ENCODE measurements around the gene TAS1R1.
"Not testable (repeated sequence)": the region's sequence is repeated elsewhere in the genome, so short reads cannot be mapped to it uniquely, and the experiment has no call there.

The TAS1R1 gene

GRCh38 chr1:6523566-6523965 is 31.5 kb upstream of the TAS1R1 start:
- DNase-seq = peak; percentile 51

- DNase-seq = no peak
Measured at GRCh38 chr1:6526316-6526715, 28.8 kb upstream of the TAS1R1 start.

DNA sequence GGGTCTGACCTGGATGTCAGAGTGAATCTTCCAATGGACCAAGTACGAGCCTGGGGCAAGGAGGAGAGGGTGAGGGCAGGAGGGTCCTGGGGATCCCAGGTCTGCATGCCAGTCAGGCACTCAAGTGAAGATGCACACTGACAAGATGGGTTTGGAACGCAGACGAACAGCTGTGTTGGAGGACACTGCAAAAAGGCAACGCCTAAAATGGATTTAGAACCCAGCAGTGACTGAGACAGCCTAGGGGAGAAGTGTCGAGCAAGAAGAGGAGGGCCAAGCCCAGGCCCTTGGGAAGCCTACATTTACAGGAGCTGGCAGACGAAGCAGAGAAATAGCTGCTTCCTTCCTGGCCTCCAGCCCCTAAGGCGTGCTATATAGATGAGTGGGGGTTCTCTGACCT is 26.6 kb upstream of the TAS1R1 start:
- no peak for DNase-seq

DNA sequence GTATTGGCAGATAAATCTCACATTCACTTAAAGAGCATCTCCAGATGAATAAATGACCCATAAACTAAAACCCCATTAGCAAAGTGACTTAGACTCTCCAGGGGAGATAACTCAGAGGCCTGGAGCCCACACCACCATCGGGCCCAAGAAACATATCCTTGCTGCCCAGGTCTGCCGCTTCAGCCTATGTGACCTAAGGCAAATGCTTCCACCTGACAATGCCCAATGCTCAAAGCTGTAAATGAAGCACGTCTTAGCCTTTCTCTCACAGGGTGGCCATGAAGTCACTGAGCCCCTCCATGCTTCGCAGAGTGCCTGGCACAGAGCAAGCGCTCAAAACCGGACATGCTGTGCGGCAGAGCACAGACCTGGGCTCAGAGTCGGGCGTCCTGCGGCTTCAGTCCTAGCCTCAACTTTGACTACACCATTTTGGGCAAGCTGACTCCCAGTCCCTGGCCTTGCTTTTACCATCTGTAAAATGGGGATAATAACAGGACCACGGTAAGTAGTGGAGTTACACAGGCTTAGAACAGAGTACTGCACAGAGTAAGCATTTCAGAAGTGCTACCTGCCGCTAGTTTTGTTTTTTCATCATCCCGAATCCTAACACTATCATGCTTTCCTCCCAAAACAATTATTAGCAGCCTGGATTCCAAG is 24.5 kb upstream of the TAS1R1 start:
- no peak for DNase-seq

DNA sequence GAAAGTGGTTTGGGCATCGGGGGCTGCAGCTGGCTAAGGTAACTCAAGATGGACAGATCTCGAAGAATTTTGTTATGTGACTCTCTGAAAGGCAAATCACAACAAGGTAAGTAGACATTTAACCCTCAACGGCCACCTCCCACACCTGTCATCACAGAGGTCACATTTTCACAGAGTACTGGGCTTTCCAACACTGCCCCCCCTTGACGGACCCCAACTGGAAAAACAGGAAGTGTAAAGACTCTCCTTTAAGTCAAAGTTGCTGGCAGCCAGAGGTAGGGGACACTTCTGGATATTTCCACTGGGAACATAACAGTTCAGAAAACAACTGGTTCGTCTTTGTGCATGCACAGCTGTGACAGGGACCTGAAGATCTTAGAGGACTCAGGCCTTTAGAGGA is 23.1 kb upstream of the TAS1R1 start:
- DNase-seq = no peak

DNA sequence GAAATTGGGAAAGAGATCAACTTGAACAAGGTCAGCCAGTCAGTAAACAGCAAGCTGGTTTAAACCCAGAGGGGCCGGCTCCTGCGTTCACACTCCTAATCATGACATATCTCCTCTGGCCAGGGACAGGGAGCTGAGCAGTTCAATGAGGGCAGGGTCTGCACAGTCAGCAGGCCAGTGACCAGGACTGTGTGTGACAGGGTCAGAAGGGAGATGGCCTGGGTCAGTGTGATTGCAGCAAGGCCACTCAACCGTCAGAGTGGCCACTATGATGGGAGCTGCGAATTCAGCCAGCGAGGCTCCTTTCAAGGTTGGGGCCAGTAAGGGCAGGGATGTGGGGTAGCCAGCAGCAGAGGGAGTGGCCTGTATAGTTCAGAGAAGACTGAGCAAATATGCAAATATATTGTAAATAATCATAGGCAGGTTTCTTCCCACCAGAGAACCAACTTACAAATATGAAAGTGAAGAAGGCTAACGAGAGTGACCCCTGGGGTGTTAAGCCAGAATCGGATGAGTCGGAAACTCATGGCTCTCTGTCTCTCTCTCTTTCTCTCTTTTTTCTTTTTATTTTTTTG is 20.8 kb upstream of the TAS1R1 start:
- no peak for DNase-seq

DNA sequence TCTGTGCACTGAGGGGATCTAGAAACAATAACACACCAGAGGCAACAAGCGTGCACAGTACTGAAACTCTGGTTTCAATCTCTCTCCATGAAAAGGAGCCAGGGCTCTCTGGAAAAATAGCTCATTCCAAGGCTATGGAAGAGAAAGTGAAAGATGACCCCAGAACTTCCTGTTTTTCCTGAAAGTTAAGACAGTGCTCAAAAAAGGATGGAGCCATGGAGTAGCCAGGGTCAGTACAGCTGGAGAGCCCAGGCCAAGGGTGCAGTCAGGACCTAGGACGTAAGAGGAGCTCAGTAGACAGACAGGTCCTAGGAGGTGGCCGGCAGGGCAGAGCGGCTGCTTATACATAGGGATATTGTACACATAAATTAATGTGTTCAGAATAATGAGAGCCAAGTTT is 19.9 kb upstream of the TAS1R1 start:
- DNase-seq = no peak

DNA sequence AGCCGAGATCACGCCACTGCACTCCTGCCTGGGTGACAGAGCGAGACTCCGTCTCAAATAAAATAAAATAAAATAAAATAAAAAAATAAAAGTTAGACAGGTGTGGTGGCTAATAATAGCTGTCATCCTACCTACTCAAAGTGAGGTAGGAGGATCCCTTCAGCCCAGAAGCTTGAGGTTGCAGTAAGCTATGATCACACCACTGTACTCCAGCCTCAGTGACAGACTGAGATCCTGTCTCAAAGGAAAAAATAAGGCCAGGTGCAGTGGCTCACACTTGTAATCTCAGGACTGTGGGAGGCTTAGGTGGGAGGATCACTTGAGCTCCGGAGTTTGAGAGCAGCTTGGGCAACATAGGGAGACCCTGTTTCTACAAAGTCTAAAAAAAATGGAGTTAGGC is 18.8 kb upstream of the TAS1R1 start:
- no peak for DNase-seq

DNA sequence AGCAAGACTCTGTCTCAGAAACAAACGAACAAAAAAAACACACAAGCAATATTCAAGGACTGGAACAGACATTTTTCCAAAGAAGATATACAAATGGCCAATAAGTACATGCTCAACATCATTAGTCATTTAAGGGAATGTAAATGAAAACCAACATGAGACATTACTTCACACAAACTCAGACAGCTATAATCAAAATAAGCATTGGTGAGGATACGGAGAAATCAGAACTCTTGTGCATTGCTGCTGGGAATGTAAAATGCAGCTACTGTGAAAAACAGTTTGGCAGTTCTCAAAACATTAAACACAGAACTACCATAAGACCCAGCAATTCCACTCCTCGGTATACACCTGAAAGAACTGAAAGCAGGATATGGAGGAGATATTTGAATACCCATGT is 16.2 kb upstream of the TAS1R1 start:
- DNase-seq = no peak

DNA sequence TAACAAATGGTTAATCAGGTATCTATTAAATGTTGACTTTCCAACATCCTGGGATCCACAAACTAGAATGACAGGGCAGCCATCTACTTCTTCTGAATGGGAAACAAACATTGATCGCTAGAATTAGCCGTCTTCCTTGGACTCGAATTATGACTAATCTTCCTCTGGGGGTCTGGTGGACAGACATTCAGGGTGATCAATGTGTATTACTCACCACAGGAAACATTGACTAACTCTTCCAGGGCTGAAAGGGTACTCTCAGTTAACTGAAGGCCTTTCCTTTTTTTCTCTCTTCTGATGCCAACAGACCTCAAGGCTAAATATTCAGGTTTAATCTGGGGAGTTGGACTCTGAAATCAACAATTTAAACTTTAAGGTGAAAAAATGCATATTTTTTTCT is 10.3 kb upstream of the TAS1R1 start:
- DNase-seq = no peak

GRCh38 chr1:6545276-6546112 is 9.6 kb upstream of the TAS1R1 start:
- DNase-seq = no peak

- no peak for DNase-seq
Measured at GRCh38 chr1:6546326-6546725, 8.8 kb upstream of the TAS1R1 start.

DNA sequence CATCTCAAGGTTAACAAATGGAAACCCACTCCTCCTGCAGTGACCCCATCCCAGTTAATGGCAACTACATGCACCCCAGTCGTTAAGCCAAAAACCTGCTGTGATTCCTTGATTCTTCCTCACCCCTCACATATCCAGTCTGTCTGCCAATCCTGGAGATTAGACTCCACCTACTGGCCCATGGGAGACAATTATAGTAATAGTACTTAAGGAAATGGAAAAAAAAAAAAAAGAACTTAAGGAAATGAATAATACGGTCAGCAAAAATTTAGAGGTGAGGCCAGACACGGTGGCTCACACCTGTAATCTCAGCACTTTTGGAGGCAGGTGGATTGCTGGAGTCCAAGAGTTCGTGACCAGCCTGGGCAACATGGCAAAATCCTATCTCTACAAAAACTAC is 7.8 kb upstream of the TAS1R1 start:
- no peak for DNase-seq

DNA sequence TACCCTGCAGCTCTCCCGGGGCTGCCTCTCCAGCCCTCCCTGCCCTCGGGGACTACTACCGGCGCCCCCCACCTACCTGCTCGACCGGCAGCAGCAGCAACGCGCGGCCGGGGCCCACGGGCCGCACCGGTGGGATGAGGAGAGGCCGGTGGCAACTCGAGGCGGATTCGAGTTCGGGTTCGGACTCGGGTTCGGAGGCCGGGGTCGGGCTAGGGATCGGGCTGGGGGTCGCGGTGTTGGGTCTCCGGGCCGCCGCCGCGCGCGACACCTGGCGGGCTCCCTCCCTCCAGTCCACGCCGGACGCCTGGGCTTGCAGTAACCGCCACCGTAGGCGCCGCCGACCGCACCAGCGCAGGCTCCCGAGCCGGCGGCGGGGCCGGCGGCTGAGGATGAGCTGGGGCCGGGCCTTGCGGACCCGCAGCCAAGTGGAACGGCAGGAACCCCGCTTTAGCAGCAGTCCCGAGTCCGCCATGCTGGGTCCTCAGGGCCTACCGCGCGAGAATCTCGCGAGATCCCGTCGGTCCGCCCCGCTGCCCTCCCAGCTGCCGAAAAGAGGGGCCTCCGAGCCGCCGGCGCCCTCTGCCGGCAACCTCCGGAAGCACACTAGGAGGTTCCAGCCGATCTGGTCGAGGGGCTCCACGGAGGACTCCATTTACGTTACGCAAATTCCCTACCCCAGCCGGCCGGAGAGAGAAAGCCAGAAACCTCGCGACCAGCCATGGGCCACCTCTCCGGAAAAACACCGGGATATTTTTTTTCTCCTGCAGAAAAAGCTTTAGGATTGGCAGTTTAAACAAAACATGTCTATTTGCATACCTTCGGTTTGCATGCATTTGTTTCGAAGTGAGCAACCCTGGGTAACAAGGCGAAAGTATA is 838 bp upstream of the TAS1R1 start, which contains the start of gene NOL9:
NOL9 (minus strand) TSS at position 483 of the 876 bp plus-strand sequence; CDS start at position 472, 11 bp downstream.
- peak; percentile 95 for DNase-seq

DNA sequence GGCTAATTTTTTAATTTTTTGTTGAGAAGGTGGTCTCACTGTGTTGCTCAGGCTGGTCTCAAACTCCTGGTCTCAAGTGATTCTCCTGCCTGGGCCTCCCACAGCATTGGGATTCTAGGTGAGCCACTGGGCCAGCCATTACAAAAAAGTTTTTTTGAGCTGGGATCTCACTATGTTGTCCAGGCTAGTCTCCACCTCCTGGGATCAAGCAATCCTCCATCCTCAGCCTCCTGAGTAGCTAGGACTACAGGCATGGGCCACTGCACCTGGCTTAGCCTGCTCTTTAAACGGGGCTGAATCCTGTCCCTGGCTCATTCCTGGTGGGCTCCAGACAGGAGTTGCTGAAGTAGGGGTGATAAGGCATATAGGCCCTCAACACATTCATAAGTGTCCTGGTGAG is 2.5 kb downstream of the TAS1R1 start:
- no peak for DNase-seq

DNA sequence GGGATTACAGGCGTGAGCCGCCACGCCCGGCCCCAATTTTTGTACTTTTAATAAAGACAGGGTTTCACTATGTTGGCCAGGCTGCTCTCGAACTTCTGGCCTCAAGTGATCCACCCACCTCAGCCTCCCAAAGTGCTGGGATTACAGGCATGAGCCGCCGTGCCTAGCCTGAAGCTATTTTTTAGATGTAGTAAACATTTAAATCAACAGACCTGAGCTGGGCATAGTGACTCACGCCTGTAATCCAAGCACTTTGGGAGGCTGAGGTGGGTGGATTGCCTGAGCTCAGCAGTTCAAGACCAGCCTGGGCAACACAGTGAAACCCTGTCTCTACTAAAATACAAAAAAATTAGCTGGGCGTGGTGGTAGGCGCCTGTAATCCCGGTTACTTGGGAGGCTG is 4.1 kb downstream of the TAS1R1 start:
- not testable (repeated sequence) for DNase-seq

DNA sequence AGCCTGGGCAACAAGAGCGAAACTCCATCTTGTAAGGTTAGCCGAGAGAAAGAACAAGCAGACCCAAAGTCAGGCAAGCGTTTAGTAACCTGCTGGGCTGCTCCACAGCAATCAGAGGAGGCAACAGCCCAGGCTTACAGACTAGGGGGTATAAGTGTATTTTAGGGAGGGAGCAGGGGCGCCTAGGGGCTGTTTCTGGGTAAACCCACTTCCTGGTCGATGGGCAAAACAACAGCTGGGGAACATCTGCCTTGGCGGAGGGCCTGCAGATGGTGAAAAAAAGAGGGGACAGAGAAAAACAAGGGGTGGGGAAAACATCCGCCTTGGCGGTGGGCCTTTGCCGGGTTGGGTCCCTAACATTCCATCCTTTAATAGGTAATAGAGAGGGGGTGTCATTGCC is 5.2 kb downstream of the TAS1R1 start:
- DNase-seq = no peak

GRCh38 chr1:6569033-6569432 is 13.9 kb downstream of the TAS1R1 start:
- DNase-seq = no peak

DNA sequence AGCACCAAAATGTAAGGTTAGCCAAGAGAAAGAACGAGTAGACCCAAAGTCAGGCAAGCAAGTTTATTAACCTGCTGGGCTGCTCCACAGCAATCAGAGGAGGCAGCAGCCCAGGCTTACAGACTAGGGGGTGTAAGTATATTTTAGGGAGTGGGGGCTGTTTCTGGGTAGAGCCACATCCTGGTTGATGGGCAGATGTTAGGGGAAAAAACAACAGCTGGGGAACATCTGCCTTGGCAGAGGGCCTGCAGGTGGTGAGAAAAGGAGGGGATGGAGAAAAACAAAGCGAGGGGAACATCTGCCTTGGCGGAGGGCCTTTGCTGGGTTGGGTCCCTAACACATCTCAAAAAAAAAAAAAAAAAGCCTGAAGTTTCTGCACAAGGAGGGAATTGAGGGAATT is 15.0 kb downstream of the TAS1R1 start:
- DNase-seq = no peak

DNA sequence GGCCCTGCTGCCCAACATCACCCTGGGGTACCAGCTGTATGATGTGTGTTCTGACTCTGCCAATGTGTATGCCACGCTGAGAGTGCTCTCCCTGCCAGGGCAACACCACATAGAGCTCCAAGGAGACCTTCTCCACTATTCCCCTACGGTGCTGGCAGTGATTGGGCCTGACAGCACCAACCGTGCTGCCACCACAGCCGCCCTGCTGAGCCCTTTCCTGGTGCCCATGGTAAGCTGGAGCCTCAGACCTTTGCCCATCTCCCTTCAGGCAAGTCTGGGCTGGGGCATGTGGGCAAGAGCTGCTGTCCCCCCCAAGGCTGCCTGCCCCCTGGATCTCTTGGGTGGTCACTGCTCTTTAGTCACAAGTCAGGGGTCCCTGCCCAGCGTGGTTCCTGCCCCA is 15.9 kb downstream of the TAS1R1 start:
- no peak for DNase-seq

GRCh38 chr1:6572653-6573383 is 17.7 kb downstream of the TAS1R1 start:
- no peak for DNase-seq

DNA sequence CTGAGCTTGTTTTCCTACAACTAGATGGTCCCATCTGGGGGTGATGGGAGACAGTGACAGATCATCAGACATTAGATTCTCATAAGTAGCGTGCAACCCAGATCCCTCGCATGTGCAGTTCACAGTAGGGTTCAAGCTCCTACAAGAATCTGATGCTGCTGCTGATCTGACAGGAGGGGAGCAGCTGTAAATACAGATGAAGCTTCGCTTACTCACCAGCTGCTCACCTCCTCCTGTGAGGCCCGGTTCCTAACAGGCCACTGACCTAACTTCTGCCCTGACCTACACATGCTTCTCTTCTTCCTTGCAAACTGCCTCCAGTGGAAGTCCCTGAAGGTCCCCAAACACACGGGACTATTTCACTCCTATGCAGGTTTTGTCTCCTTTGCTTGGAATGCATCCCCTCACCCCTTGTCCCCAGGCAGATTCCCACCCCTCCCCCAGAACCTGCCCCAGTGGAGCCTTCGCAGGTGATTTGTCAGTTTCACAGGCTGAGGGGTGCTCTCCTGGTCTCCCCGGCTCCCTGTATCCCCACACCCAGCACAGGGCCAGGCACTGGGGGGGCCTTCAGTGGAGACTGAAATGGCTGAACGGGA is 19.0 kb downstream of the TAS1R1 start:
- DNase-seq = no peak

Measured in hematopoietic multipotent progenitor cell treated with erythropoietin and hydrocortisone succinate and interleukin-3 and kit ligand, for 6 days (in vitro differentiated cells).